ENCODE measurements around the gene HEATR5B. TPM values are rescaled to one million over a fixed set of nuclear protein-coding genes. Genes with fewer than 3 reads are reported as not detected.
"Not testable (repeated sequence)": the region's sequence is repeated elsewhere in the genome, so short reads cannot be mapped to it uniquely, and the experiment has no call there.

The HEATR5B gene
- total RNA-seq, 1 experiment from 2014 or later = 18.5 TPM

DNA sequence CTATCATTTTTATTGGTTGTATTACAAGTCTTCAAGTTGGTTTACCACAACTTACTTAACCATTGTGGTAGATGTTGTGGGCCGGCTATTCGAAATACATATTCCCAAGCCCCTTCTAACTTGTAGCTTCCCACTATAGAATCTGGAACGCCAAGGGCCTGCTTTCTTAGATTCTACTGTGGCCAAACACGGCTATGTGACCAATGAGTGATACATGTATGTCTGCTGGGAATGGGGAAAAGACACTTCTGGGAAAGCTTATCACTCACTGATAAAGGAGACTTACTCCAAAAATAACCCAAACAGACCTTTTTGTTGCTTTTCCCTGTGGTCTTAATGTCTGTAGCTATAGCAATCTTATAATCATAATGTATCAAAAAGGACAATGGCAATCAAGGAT, 142.3 kb downstream of the HEATR5B start:
- DNase-seq (ENCODE audit: low read depth) = no peak

DNA sequence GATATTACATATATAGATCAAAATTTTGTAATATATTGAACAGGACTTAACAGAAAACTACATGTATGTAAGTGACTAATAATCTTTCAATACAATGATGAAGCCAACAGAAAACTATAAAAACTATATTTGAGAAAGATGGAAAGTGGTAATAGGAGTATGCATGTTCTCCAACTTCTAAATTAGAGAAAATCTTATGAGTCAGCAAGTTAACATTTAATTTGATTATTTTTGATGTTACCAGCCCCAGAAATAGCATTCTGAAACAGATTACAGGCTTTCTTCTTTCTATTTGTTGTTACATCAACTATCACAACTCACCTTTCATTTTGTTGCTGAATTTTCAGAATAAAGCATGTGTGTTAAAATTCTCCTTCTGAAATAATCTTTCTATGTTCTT, 147.6 kb downstream of the HEATR5B start:
- DNase-seq (ENCODE audit: low read depth) = not testable (repeated sequence)

DNA sequence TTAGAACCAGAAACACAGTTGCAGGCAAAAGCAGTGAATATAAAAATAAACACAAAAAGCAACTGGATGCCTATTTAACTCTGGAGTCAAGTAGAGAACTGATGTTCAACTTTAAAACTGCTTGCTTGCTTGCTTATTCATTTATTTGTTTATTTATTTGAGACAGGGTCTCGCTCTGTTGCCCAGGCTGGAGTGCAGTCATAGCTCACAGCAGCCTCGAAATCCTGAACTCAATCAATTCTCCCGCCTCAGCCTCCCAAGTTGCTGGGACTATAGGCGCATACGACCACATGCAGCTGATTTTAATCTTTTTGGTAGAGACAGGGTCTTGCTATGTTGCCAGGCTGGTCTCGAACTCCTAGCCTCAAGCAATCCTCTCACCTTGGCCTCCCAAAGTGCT, 152.5 kb downstream of the HEATR5B start:
- DNase-seq (ENCODE audit: low read depth) = not testable (repeated sequence)

Other genes with a start within 250 kb of the HEATR5B start
- gene STRN, start 117.8 kb downstream of the HEATR5B start, total RNA-seq (2014; rRNA removed; shearing (Covaris generic)) = 12.1 and 15.2 TPM in 2 replicates
- gene GPATCH11, start 146 bp upstream of the HEATR5B start, total RNA-seq (2014; rRNA removed; shearing (Covaris generic)) = 19.7 and 25.2 TPM in 2 replicates
- 20.1 and 28.0 TPM in 2 replicates for gene EIF2AK2, start 72.6 kb upstream of the HEATR5B start, total RNA-seq (2014; rRNA removed; shearing (Covaris generic))
- gene SULT6B1, start 104.3 kb upstream of the HEATR5B start, total RNA-seq (2014; rRNA removed; shearing (Covaris generic)) = not detected in 2 replicates
- gene CEBPZOS, start 112.1 kb upstream of the HEATR5B start, total RNA-seq (2014; rRNA removed; shearing (Covaris generic)) = 10.5 and 23.5 TPM in 2 replicates
- gene CEBPZ, start 147.2 kb upstream of the HEATR5B start, total RNA-seq (2014; rRNA removed; shearing (Covaris generic)) = 130 and 161 TPM in 2 replicates
- gene NDUFAF7, start 147.3 kb upstream of the HEATR5B start, total RNA-seq (2014; rRNA removed; shearing (Covaris generic)) = 21.3 and 26.8 TPM in 2 replicates
- gene PRKD3, start 240.5 kb upstream of the HEATR5B start, total RNA-seq (2014; rRNA removed; shearing (Covaris generic)) = 70.6 and 102 TPM in 2 replicates